ENCODE measurements around the gene GNA15. TPM values are rescaled to one million over a fixed set of nuclear protein-coding genes. Genes with fewer than 3 reads are reported as not detected.
A peak's percentile ranks its signal among the peaks of the same experiment; 100 is the strongest.

GNA15 gene
- total and polyA plus RNA-seq, 7 donors: 0.55 to 6.0 (median 4.6) TPM

GRCh38 chr19:3138268-3138667, 2.4 kb downstream of the GNA15 start:
- intact Hi-C loops (cut with DNase I): no loop called here
- WGBS, 2 donors: 75 to 77% methylated on average over 15 of the region's 15 CpGs
- H3K4me3 ChIP-seq: no peak overlapping the region
- H3K27me3 ChIP-seq: no peaks in the 10 kb centered on the region
- H3K27ac ChIP-seq: no peak overlapping the region
- no peak for TF ChIP-seq EP300 (IDR thresholded peaks at IDR 0.05)
- no peak for TF ChIP-seq POLR2AphosphoS5 (IDR thresholded peaks at IDR 0.05)
- no peak for TF ChIP-seq POLR2A (IDR thresholded peaks at IDR 0.05)
- no peak for TF ChIP-seq CTCF (IDR thresholded peaks at IDR 0.05)
- peaks cover 0 to 4% (median 0%) of the 10 kb centered on the region in 4 donors for H3K4me1 ChIP-seq
- H3K9me3 ChIP-seq: peaks cover 0 to 4% (median 0%) of the 10 kb centered on the region in 4 donors
- no peaks in the 10 kb centered on the region for H3K36me3 ChIP-seq
- DNase-seq: no peak

GRCh38 chr19:3140667-3141038, 4.8 kb downstream of the GNA15 start:
- DNase-seq: no peak
- intact Hi-C loops (cut with DNase I): no loop called here
- no peak overlapping the region for H3K4me3 ChIP-seq
- H3K36me3 ChIP-seq: no peaks in the 10 kb centered on the region
- TF ChIP-seq POLR2AphosphoS5 (IDR thresholded peaks at IDR 0.05) (no peak), CTCF (IDR thresholded peaks at IDR 0.05) (no peak), POLR2A (IDR thresholded peaks at IDR 0.05) (no peak), EP300 (IDR thresholded peaks at IDR 0.05) (no peak)
- H3K27ac ChIP-seq: peak overlapping the region in 1 of 4 donors; percentile 53
- peaks cover 0 to 4% (median 0%) of the 10 kb centered on the region in 4 donors for H3K9me3 ChIP-seq
- H3K27me3 ChIP-seq: peaks cover 0 to 1% (median 0%) of the 10 kb centered on the region in 3 donors
- peaks cover 0 to 4% (median 0%) of the 10 kb centered on the region in 4 donors for H3K4me1 ChIP-seq

DNA sequence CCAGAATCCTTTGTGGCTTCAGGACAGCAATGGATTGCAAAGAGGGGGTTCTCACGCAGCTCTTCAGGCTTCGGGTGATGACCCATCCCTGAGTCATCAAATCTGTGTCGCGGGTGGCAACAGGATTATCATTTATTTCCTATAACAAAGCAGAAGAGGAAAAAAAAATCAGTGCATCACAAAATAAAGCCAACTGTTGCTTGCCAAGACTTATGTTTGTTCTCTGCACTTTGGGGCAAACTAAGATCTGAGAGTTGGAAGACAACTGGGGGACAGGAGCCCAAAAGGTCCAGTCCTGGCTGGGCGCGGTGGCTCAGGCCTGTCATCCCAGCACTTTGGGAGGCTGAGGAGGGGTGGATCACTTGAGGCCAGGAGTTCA, 6.4 kb downstream of the GNA15 start:
- H3K4me3 ChIP-seq: no peak overlapping the region
- H3K27ac ChIP-seq: peak overlapping the region; percentile 53 to 68 (median 58)
- no peak for DNase-seq
- H3K36me3 ChIP-seq: no peaks in the 10 kb centered on the region
- TF ChIP-seq CTCF (IDR thresholded peaks at IDR 0.05) (no peak), POLR2AphosphoS5 (IDR thresholded peaks at IDR 0.05) (no peak)
- peaks cover 0 to 4% (median 0%) of the 10 kb centered on the region in 4 donors for H3K9me3 ChIP-seq
- H3K4me1 ChIP-seq: peaks cover 0 to under 1% (median 0%) of the 10 kb centered on the region in 4 donors
- intact Hi-C loops (cut with DNase I): no loop called here
- peaks cover 0 to 13% (median 0%) of the 10 kb centered on the region in 3 donors for H3K27me3 ChIP-seq
- 42 to 52% methylated on average over 6 of the region's 6 CpGs for WGBS, 2 donors

DNA sequence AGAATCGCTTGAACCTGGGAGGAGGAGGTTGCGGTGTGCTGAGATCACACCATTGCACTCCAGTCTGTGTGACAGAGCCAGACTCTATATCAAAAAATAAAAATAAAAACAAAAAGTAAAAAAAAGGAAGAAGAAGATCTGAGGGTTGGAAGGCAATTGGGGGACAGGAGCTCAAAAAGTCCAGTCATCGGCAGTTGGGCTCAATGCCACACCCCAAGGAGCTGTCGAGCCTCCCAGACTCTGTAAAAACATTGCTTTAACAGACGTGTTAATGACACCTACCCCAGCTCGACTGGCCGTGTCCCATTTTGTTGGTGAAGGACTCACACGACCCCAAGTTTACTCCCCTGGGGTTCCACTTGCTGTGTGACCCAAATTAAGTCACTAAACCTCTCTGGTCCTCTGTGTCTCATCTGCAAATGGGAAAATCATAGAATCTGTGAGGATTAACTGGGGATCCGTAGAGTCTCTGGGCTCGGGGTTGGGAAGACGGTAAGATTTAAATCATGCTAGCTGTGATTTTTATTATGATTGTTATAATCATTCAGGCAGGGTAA, 7.0 kb downstream of the GNA15 start:
- Histone ChIP-seq H3K9me3 (peaks cover 0 to 4% (median 0%) of the 10 kb centered on the region in 4 donors), H3K27ac (peak overlapping the region; percentile 53 to 68 (median 58)), H3K4me3 (no peak overlapping the region), H3K36me3 (no peaks in the 10 kb centered on the region), H3K4me1 (no peaks in the 10 kb centered on the region), H3K27me3 (peaks cover 0 to 13% (median 0%) of the 10 kb centered on the region in 3 donors)
- intact Hi-C loops (cut with DNase I): no loop called here
- no peak for DNase-seq
- 58 to 66% methylated on average over 11 of the region's 11 CpGs for WGBS, 2 donors
- TF ChIP-seq POLR2A (IDR thresholded peaks at IDR 0.05) (no peak), POLR2AphosphoS5 (IDR thresholded peaks at IDR 0.05) (no peak), CTCF (IDR thresholded peaks at IDR 0.05) (no peak), EP300 (IDR thresholded peaks at IDR 0.05) (no peak)

Data from sigmoid colon (tissue), 7 donors.